ENCODE results near the gene MS4A5.

GRCh38 chr11:60459345-60459744, 30.0 kb downstream of the MS4A5 start:
- TF ChIP-seq CTCF (conservative IDR thresholded peaks at IDR 0.05 in 1 of 2, IDR thresholded peaks at IDR 0.05 in 1 of 2; ENCODE audit: low read depth in 1 of 2, low read length in 2 of 2) (no peak), EZH2 (IDR thresholded peaks at IDR 0.05; ENCODE audit: low read length, missing control alignments) (no peak)

All from fibroblast of lung (primary cell).